WERI-Rb-1 (cell line): ENCODE data around the gene CNTN5.

Experiments used
- DNase-seq: peaks from one replicate; pipeline ENCODE4 v3.0.0-alpha.2; 2020
- H3K27ac ChIP-seq: fragments of 250-450 bp; sonication (Bioruptor Pico); 2 replicates; pipeline ENCODE4 v1.5.1; 2020; ENCODE audit warnings: mild to moderate bottlenecking, moderate library complexity
- H3K27me3 ChIP-seq: fragments of 250-450 bp; sonication (Bioruptor Pico); 2 replicates; pipeline ENCODE4 v1.5.1; 2021; ENCODE audit warnings: mild to moderate bottlenecking, low read depth, moderate library complexity; ENCODE audit not compliant: insufficient read depth, severe bottlenecking
- H3K36me3 ChIP-seq: fragments of 250-450 bp; sonication (Bioruptor Pico); 2 replicates; pipeline ENCODE4 v1.5.1; 2020; ENCODE audit warnings: mild to moderate bottlenecking, moderate library complexity
- H3K4me3 ChIP-seq: 2 replicates; pipeline ENCODE4 v1.5.1; 2011; ENCODE audit warnings: low read depth, mild to moderate bottlenecking, control low read depth, low read length
- H3K9me3 ChIP-seq: fragments of 250-450 bp; sonication (Bioruptor Pico); 2 replicates; pipeline ENCODE4 v1.5.1; 2021; ENCODE audit warnings: mild to moderate bottlenecking, moderate library complexity; ENCODE audit not compliant: severe bottlenecking
- TF ChIP-seq, protein P1 (sequence below): IDR thresholded peaks from 2 replicates; pipeline ENCODE4 v1.5.1; 2011; ENCODE audit warnings: low read depth, mild to moderate bottlenecking, control low read depth, inconsistent platforms, low read length

CNTN5 gene

DNA sequence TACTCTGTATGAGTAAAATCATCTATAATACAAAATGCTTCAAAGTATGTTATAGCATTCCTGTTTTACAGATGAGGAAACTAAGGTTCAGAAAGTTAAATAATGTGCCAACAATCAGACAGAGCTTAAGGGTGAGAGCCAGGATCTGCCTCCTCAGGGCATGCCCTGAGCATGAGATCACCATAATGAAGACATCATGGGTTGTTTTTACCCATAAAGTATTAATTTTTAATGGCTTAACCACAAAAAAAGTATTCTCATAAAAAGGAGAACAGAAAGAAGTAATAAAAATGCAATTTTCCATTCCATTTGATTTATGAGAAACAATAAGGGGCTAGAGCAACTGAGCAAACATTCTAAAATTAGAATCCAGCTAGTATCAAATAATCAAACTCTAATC, 1132.0 kb downstream of the CNTN5 start:
- TF ChIP-seq, protein P1, sequence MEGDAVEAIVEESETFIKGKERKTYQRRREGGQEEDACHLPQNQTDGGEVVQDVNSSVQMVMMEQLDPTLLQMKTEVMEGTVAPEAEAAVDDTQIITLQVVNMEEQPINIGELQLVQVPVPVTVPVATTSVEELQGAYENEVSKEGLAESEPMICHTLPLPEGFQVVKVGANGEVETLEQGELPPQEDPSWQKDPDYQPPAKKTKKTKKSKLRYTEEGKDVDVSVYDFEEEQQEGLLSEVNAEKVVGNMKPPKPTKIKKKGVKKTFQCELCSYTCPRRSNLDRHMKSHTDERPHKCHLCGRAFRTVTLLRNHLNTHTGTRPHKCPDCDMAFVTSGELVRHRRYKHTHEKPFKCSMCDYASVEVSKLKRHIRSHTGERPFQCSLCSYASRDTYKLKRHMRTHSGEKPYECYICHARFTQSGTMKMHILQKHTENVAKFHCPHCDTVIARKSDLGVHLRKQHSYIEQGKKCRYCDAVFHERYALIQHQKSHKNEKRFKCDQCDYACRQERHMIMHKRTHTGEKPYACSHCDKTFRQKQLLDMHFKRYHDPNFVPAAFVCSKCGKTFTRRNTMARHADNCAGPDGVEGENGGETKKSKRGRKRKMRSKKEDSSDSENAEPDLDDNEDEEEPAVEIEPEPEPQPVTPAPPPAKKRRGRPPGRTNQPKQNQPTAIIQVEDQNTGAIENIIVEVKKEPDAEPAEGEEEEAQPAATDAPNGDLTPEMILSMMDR = no peak
- no peak overlapping the region for H3K4me3 ChIP-seq
- no peaks in the 10 kb centered on the region for H3K9me3 ChIP-seq
- H3K36me3 ChIP-seq = no peaks in the 10 kb centered on the region
- no peaks in the 10 kb centered on the region for H3K27me3 ChIP-seq
- H3K27ac ChIP-seq = no peak overlapping the region
- no peak for DNase-seq

DNA sequence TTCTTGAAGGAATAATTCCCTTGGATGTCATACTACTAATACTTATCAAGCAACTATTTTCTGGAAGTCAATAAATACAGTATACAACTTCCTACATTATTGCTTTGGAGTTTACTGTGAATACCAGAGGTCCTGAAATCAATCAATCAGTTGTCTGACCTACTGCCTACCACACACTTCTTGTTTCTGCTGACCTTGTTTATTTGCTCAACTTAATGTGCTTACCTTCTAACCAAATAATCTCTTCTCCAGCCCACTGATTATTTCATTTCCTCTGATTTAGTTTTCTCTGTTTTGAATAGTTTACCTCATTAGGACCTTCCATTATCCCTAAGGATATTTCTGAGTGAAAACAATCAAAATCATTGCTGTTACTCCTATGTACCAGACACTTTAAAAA, 1142.7 kb downstream of the CNTN5 start:
- TF ChIP-seq, protein P1 = no peak
- Histone ChIP-seq H3K27me3 (no peaks in the 10 kb centered on the region), H3K27ac (no peak overlapping the region), H3K9me3 (no peaks in the 10 kb centered on the region), H3K4me3 (no peak overlapping the region), H3K36me3 (no peaks in the 10 kb centered on the region)
- no peak for DNase-seq

DNA sequence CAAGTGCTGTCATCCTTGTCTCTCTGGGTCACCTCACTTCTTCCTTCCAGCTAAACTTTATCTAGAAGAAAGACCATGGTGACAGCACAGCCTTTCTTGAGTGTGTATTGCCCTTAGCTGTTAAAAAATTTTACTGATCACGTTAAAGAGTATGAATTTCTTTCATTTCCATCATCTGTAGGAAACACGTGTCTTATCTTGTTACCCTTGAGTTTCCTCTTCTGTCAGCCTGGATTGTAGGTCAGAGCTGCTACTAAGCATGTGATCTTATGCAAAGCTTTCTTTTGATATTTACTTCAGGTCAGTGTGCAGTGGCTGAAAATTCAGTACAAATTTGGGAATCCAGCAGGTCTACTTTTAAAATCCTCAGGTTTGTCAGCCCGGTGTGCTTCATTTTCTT, 1154.1 kb downstream of the CNTN5 start:
- Histone ChIP-seq H3K27me3 (no peaks in the 10 kb centered on the region), H3K36me3 (no peaks in the 10 kb centered on the region), H3K4me3 (no peak overlapping the region), H3K27ac (no peak overlapping the region), H3K9me3 (no peaks in the 10 kb centered on the region)
- TF ChIP-seq, protein P1 = no peak
- DNase-seq = no peak

DNA sequence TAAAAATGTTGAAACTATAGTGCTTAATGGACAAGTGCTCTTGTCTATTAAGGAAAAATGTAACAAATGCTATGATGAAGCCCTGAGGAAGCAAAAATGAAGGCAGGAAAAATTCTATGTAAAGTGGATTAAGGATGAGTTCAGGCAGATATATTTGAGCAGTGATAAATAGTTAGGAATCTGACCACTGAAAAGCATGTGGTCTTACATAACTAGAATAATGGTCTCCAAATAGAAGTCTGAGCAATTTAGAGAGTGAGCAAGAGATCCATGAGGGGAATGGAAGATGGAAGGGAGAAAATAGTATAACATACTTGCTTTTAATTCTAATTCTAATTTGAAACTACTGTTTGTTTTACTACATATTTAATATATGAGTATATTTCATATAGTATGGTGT, 1155.7 kb downstream of the CNTN5 start:
- no peaks in the 10 kb centered on the region for H3K36me3 ChIP-seq
- no peak overlapping the region for H3K4me3 ChIP-seq
- TF ChIP-seq, protein P1 = no peak
- no peak for DNase-seq
- H3K27me3 ChIP-seq = no peaks in the 10 kb centered on the region
- no peaks in the 10 kb centered on the region for H3K9me3 ChIP-seq
- no peak overlapping the region for H3K27ac ChIP-seq

DNA sequence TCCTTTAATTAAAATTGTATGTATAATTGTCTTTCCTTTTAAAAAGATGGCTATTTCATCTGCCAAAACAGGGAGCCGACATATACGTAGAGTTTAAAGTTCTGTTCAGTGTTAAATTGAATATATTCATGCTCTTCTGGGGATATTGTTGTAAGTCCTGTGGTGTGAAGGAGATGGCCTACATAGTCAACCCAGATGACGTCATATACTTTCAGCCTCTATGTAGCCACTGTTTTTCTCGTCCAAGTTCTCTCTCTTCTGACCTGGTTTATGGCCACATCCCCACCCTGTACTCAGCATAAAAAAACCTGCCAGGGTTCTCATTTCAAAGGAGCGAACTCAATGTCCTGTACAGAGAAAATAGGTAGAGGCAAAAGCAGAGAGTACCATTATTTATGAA, 1156.9 kb downstream of the CNTN5 start:
- Histone ChIP-seq H3K4me3 (no peak overlapping the region), H3K27me3 (no peaks in the 10 kb centered on the region), H3K27ac (no peak overlapping the region), H3K9me3 (no peaks in the 10 kb centered on the region), H3K36me3 (no peaks in the 10 kb centered on the region)
- no peak for DNase-seq
- TF ChIP-seq, protein P1 = no peak

DNA sequence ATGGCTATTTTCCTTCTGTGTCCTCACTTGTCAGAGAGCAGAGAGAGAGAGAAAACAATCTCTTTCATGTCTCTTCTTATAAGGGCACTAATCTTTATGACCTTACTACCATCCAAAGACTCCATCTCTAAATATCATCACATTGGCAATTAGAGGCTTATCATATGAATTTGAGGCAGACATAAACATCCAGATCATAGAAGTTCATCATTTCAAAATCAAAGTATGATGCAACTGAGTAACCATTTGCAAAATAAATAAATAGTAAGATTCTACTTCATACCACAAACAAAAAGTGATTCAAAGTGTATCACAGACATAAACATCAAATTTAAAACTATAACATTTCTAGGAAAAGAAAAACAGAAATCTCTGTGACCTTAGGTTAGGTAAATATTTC, 1161.6 kb downstream of the CNTN5 start:
- no peaks in the 10 kb centered on the region for H3K36me3 ChIP-seq
- no peaks in the 10 kb centered on the region for H3K27me3 ChIP-seq
- H3K4me3 ChIP-seq = no peak overlapping the region
- no peaks in the 10 kb centered on the region for H3K9me3 ChIP-seq
- TF ChIP-seq, protein P1 = no peak
- no peak overlapping the region for H3K27ac ChIP-seq
- DNase-seq = no peak
